Middle frontal gyrus (tissue), 1 donor: ENCODE data around the gene BEND3.
"Not testable (repeated sequence)": the region's sequence is repeated elsewhere in the genome, so short reads cannot be mapped to it uniquely, and the experiment has no call there.

Experiments used
- DNase-seq: peaks from one replicate; pipeline ENCODE4 v3.0.0-alpha.2; 2015; ENCODE audit warnings: low spot score; ENCODE audit errors: extremely low spot score

BEND3 gene

DNA sequence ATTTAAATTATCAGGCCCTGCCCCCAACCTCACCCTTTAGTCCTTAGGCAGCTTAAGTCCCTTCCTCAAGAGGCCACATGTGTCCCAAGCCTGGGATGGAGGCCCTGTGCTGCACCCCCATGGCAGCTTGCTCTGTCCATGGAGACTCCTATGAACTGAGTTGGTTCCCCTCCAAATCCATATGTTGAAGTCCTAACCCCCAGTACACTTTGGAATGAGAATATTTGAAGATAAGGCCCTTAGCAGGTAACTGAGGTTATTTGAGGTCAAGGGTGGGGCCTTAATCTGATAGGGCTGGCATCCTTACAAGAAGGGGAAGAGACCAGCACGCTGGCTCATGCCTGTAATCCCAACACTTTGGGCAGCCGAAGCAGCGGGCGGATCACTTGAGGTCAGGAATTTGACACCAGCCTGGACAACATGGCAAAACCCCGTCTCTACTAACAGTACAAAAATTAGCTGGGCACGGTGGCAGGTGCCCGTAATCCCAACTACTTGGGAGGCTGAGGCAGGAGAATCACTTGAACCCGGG, 6.7 kb upstream of the BEND3 start:
- no peak for DNase-seq

DNA sequence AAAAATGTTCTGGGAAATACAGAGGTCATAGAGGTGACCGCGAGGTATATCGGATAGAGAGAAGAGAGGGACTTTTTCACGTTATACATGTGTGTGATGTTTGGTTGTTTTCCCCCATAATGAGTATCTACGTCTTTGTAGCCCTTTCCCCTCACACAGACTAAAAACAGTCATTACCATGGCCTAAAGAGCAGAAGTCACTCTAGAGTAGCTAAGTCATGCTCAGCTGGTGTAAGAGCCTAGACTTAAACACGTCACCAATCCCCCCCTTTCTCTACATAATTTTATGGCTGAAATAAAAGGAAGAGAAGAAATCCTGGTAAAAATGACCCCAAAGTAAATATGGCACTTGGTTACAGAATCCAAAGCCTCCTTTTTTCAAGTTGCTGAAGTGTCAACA, 6.0 kb upstream of the BEND3 start:
- DNase-seq: no peak

DNA sequence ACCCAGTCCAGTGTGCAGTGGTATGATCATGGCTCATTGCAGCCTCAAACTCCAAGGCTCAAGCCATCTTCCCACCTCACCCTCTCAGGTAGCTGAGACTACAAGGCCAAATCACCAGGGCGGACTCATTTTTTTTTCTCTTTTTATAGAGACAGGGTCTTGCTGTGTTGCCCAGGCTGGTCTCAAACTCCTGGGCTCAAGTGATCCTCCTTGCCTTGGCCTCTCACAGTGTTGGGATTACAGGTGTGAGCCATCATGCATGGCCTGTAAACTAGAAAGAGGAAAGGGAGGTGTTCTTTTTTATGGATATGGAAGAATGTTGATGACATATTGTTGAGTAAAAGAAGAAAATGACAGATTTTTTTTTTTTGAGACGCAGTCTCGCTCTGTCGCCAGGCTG, 5.1 kb upstream of the BEND3 start:
- DNase-seq: no peak

DNA sequence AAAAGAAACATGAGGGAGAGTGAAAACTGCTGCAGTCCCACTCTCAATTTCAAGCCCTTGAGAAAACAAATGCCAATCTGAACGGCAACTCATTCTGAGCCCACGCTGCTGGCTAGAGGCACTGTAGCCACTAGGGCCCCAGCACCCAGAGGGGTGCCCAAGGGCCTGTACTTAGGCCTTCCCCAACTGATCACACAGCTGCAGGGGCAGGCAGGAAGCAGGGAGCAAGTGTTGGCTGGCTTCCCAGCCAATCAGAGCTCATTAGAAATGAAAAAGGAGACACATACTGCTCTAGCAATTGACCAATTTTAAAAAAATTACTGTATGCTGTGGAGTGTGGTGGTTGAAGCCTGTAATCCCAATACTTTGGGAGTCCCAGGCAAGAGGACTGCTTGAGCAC, 3.7 kb upstream of the BEND3 start:
- DNase-seq: no peak

DNA sequence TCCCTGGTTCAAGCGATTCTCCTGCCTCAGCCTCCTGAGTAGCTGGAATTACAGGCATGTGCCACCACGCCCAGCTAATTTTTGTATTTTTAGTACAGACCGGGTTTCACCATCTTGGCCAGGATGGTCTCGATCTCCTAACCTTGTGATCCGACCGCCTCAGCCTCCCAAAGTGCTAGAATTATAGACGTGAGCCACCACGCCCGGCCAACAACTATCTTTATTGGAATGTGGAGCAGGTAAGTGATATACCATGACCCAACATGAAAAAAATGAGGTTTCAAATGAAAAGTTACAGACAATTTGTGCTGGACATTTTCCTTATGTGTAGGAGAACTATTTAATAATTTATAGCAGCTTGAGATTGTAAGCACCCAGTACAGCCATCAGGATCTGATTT, 3.2 kb upstream of the BEND3 start:
- not testable (repeated sequence) for DNase-seq

DNA sequence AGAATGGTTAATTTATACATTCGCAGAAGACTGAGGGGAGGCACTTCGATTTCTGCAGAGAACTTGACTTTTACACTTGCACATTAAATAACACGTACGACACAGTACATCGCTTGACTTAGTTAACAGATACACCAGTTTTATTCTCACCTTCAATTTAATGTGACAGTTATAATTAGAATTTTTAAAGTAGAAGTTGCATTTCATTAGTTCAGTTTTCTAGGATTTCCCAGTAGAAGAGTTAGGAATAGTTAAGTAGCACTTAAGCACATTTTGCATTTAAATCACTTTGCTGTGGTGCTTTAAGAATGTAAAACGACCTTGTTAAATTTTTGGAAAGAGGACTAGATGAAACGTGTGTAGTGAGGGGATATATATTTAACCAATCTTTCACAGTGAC, 1.6 kb upstream of the BEND3 start:
- no peak for DNase-seq

DNA sequence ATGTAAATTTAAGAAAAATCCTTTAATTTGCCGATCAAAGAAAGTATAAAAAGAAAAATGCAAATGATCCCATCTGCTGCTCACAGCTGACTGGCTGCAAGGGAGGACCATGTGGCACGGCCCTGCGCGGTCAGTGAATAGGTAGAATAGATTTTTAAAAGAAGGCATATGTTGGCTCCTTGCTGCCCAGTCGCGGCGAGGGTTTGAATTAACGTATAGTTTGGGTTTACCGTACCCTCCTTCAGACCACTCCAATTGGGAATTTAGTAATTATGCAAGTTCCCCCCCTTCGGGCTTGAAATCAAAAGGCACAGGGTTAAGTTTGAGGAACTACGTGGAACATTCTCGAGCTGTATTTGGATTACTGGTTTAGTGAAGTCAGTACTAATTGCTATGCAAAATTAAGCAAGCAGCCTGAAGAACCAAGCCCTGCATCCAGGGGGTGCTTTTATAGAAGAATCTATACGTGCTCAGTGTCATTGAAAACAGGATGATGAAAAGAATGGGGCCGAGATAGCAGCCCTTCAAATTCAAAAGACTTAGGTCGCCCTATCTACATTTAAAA, 1.1 kb upstream of the BEND3 start:
- DNase-seq: no peak

DNA sequence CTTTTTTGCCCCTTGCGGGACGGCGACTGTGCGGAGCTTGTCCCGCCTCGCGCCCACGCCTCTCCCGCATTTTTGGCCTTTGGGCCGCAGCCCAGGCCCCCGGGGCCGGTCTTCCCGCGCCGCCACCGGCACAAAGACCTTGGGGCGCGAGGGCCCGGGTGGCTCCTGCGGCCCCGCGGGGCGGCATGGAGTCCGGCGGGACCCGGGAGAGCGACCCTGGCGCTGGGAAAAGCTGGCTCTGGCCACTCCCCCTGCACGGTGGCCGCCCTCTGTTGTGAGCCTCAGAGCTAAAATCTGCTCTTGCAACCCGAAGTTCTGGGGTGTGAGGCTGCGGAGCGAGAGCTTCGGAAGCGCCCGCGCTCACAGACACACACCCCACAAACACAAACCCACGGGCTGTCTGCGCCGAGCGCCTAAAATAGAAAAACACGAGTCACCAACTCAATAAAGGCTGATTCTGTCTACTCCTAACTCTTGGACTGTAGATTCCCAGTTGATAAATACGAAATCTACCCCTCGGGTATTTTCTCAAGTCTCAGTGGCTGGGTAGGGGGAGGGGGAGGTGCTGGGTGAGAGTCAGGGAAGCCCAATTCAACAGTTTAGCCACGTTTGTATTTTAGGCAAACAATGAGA, 496 bp upstream of the BEND3 start:
- DNase-seq: no peak

DNA sequence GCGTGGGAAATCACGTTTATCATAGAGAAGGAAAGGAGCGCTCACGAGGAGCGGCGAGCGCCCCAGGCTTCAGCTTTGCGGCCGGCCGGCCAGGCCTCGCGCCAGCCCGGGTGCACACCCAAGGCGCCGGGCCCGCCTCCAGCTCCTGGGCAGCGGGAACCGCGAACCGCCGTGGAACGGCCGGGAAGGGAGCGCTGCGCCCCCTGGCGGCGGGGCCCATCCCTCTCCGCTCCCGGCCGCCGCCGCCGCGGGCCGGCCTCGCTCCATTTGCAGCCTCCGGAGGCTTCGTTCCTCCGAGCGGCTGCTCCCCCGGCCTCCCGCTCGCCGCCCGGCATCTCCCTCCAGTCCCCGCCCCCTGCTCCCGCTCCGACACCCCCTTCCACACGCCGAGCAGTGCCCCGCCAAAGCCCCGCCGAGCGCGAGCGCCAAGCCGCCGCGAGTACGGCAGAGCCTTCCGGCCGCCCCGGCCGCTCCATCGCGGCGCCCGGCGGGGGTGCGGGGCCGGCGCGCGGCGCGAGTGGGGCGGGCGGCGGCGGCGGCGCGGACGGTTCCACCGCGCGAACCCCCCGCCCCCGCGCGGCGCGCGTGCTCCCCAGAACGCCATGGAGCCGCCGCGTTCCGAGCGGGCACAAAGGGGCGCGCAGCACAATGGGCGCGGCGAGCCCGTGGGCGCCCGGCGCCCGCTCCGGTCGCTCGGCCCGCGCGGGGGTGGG, 946 bp downstream of the BEND3 start:
- peak; percentile 78 for DNase-seq

DNA sequence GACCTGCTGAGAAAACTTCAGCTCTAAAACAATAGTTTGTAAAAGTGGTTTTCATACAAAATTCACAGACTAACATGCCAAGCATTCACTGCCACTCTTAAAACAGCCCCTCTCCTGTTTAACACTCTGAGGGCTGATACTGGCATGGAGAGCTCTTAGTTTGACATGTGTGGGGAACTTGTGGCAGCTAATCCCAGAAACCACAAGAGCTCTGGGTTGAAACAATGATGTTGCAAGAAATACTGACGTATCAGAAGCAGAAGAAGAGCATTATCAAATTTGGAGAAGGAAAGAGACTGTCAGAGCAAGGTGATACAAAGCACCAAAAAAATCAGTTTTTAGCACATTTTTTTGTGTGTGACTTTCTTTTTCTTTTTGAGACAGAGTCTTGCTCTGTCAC, 5.1 kb downstream of the BEND3 start:
- no peak for DNase-seq

DNA sequence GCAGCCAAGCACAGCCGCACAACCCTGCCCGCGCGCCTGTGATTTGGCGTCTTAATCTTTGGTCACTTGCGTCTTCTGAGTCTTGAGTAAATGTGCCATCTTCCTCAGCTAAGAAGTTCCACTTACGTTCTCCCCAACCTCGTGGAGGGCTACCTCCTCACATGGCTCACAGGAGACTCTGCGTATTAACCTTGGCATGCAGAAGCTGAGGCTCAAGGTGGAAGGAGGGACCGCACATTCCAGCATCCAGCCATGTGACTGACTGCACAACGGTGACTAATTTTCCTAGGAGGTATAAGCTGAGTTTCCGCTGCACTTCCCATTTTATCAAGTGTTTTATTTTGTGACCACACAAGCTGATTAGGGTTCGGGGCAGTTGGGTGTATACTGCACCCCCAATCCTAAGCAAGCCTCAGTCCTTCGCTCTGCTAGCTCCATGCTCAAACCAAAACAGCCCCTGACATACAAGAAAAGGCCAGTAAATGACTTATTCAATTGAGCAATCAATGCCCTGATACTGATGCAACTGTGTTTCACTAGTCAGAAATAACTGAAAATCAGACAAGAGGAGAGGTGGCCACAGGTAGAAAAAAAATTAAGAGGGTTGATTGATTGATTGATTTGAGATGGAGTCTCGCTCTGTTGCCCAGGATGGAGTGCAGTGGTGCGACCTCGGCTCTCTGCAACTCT, 7.0 kb downstream of the BEND3 start:
- DNase-seq: no peak

DNA sequence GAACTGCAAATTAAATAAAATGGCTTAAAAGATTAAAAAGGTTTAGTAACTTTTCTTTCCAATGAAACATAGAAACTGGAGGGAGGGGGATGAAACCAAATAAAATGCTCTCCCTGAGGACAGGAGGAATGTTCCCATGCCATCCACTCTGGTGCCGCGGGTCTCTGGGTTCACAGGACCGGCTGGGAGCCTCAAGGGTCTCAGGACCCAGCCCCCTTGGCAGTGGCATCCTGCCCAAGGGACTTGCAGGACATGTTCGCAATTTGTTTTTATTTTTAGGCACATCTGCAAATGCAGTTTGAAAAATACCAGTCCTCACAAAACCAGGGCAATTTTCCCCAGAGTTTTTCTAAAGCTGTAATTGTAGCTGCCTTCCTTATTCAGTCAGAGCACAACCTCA, 7.5 kb downstream of the BEND3 start:
- DNase-seq: no peak

DNA sequence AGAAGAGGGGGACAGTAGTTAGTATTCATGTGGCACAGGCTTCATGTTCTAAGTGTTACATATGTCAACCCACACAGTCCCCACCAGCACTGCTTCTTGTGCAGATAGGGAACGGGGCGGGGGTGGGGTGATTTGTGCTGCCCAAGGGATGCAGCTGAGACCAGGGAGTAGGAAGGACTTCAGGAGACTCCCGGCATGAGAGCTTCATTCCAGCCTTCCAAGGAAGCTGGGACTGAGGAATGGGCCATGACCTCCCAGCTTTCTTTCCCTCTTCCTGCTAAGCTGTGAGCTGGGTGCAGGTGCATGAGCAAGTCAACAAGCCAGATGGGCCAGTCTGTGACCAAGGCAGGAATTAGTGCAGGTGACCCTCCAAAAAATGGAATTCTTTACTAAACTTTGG, 9.2 kb downstream of the BEND3 start:
- DNase-seq: no peak

DNA sequence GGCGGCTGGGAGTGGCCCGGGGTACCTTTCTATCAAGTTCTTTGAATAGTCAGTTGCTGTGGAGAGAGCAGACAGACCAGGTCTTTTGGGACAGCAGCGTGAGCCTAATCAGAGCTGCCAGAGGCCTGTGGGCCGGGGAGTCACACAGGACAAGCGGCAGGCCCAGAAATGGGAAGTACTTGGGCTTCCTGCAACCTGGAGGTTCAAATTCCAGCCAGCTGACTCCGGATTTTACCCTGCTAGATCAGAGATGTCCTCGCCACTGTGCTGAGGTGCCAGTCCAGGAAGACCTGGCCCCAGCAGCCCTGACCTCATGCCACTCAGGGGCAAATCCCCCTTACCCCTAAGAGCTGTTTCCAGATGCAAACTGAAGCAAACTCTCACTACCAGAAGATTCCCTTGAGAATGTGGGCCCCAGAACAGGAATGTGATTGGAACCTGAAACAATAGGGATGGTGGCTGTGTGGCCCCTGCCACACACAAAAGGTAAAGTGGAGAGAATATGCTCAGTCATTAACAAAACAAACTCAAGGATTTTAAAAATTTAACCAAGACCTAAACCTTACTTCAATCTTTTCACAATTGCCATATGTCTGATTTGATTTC, 9.7 kb downstream of the BEND3 start:
- no peak for DNase-seq

DNA sequence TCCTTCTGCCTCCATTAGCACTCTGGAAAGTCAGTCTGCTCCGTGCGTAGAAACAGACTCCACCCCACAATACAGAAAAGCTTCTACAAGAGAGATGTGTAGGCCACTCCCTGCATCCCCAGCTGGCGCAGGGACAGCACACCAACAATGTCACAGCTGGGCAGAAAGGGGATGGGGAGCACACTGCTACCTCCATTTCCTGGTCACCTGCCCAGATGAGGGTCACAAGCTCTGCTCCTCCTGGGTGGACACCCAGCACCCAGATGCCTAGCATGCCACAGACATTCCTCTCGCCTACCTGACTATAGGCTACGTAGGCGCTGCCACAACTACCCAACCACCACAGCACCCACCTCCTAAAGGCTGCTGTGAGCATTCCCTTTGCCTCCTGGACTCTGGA, 12.2 kb downstream of the BEND3 start:
- DNase-seq: no peak

DNA sequence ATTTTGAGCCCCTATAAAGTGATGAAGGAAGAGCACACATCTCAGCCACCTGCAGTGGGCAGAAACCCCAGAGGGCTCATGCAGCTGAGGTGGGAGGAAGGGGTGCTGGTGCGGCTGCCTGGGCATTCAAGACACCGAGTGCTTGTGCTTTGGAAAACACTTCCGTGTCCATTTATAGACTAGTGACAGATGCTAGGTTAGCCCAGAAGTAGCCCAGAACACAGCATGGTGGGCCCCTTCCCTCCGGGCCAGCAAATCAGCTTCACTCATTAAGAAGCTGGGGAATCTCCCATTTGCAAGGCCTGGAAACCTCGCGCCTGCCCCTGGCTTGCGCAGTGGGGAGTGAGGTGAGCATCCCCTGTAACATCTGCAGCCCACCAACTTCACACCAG, 12.9 kb downstream of the BEND3 start:
- no peak for DNase-seq

DNA sequence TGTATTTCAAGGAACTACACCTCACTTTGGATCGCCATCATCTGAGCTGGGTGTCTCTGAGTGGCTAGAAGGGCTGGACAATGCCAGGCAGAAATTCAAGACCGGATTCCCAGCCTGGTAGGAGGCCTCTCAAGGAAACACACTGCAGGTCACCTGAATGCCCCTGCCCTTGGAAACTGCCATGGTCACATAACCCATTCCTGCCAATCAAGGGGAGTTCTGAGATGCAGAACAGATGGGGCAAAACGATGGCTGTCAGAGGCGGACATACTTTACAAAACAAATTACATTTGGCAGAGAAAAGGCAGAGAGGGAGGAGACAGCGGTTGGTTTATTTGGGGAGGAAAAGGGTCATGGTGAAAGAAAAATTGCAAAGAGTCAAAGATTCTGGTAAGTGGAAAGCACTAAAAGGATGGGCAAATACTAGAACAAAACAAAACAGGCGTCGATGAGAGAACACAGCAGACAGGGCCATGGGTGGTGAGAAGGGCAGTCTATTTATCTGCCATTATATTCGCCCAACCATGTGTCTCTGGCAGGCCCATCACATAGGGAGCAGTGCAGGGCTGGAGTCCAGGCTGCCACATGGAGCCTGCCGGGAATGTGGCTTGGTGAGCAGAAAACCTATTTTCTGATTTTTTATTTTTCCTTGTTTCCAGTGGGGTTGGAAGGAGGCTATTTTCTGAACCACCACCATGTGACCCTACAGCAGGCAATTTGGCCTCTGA, 13.5 kb downstream of the BEND3 start:
- DNase-seq: no peak

DNA sequence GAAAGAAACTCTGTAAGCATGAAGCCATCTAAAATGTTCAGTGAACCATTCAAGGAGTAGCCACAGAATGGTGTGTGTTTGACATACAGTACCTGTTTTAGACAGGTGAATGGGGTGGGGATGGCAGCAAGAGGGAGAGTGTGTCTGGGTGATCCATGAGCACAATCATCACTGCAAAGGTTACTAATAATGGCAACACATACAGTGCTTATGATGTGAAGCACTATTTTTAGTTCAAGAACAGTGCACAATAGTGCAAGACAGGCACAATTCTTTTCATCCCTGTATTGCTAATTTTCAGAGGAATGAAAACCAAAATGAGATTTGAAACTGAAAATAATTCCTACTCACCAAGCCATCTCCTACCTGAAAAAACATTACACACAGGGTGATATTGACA, 14.1 kb downstream of the BEND3 start:
- no peak for DNase-seq

DNA sequence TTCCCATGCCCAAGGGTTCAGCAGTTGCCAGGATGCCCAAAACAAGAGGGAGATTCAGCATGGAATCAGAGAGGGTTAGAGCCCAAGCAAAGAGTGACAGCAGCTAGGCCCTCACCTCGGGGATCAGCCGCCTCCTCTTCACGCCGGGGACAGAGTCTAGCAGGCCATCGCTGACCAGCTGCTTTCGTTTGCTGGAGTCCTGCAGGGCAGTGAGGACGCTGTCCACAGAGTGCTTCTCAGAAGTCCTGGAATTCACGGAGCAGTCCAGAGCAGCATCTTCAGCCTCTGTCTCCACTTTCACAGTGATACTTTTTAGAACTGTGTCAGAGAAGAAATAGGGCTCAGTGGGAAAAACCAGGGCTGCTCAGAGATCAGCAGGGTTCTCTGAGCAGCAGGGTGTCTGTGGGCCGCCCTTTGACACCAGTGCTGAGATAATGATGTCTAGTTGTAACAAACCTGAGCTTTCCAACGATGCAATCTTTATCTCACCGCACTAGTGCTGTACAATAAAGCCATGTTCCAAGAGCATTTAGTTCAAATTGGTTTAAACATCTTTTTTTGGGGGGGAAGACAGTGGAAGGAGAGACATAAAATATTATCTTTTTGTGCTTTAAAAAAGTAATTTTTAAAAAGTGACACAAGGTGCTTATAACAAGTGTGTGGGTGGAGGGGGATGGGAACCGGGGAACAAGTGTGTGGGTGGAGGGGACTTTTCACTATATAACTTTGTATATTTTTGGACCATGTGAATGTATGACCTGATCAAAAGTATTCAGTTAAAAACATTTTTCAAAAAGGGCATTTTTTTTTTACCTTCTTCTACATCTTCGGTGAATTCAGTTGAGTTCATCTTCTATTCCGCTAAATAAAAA, 16.6 kb downstream of the BEND3 start:
- no peak for DNase-seq

DNA sequence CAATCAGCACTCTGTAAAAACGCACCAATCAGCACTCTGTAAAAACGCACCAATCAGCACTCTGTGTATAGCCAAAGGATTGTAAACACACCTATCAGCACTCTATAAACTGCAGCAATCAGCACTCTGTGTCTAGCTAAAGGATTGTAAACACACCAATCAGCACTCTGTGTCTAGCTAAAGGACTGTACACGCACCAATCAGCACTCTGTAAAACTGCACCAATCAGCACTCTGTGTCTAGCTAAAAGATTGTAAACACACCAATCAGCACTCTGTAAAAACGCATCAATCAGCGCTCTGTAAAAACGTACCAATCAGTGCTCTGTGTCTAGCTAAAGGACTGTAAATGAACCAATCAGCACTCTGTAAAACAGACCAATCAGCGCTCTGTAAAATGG, 30.9 kb downstream of the BEND3 start:
- not testable (repeated sequence) for DNase-seq
